ELF-1 (cell line): ENCODE measurements around the gene TBC1D2B.
"Not testable (repeated sequence)": the region's sequence is repeated elsewhere in the genome, so short reads cannot be mapped to it uniquely, and the experiment has no call there.

Experiments
- DNase-seq: peaks from one replicate; pipeline ENCODE4 v3.0.0-alpha.2; 2016; ENCODE audit warnings: low read depth, low spot score

The TBC1D2B gene

DNA sequence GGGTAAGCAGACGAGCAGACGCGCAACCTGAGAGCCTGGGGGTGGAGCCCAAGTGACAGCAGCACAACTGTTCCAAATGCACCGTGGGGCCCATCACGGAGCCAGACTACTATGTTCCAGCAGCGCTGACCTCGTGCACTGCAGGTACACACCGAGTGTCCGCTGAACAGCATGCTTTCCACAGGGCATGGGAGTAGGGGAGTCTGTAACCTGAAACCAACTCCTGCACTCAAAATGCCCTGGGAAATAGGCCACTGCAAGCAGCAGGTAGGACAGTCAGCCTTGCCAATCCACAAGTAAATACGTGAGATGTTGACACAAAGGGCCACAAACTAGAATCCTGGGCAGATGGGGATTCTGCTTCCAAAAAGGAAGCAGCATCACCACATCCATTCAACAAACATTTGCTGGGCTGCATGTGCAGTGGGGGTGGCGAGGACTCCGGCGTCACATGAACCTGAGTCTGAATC, 73.9 kb downstream of the TBC1D2B start:
- peak; percentile 31 for DNase-seq

DNA sequence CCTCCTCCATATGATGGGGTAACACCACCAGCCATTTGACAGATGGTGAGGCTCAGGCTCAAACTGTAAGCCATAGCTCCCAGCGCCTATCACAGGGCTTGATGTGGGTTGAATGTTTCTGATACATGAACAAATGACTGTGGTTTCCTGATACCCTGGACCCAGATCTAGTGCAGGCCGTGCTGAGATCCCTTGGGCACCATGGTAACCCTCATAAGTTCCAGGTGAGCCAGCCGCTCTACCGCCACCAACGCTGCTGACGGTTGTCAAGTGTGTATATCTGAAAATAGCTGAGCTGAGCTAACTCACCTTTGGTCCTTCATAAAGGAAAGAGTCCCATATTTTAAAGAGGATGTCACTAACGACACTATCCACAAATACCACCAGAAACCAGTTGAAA, 74.5 kb downstream of the TBC1D2B start:
- DNase-seq: no peak

- no peak for DNase-seq
These were observed 75.9 kb downstream of the TBC1D2B start for GRCh38 chr15:78001656-78002055.

DNA sequence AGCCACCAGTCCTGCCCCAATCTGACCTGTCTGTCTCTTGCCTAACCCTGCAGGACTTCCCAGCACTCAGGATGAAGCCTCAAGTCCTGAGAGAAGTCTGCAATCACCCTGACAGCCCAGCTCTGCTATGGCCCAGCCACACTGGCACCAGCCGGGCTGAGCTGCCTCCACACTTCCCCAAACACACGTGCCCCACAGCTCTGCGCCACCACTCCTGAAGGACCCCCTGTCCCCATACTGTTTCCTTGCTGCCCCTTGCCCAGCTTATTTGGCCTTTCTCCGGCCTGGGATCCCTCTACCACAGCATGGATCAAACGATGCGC, 76.6 kb downstream of the TBC1D2B start:
- no peak for DNase-seq

GRCh38 chr15:78000091-78000926, 77.2 kb downstream of the TBC1D2B start:
- peak; percentile 91 for DNase-seq

DNA sequence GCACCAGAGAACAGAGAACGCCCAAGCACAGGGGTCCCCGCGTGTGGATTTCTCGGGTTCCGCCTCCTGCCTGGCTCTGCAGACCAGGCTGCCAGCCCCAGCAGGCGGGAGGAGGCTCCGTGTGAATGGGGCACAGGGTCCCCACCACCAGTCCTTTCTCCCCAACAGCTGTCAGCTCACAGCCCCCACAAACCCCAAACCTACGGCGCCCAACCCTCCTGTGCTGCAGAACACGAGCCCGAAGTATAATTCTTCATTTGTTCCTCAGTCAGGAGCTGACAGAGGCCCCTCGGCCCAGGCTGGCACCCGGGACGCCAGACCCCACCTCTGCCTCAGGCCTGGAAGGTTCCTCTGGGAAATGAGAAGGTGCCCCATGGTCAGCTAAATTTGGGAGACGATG, 78.0 kb downstream of the TBC1D2B start:
- no peak for DNase-seq

DNA sequence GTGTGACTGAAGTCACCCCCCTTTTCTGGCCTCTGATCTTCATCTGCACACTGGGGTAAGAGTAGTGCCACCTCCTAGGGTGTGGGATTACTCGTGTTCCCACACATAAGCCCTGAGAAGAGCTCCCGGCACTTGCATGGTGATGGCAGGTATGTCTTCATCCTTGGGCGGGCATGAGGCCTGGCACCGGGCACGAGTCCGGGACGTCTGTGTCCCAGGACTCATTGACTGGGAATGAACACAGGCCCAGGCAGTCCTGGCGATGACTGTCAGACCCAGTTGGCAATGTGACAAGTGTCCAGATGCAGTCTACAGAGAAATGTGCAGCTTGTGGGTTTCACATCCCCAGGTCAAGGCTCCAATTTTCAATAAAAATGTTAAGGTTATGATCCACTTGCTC, 78.9 kb downstream of the TBC1D2B start:
- DNase-seq: no peak

GRCh38 chr15:77997761-77998554, 79.6 kb downstream of the TBC1D2B start:
- not testable (repeated sequence) for DNase-seq

GRCh38 chr15:77997221-77997620, 80.3 kb downstream of the TBC1D2B start:
- DNase-seq: not testable (repeated sequence)

- DNase-seq: not testable (repeated sequence)
These were observed 80.8 kb downstream of the TBC1D2B start for GRCh38 chr15:77996713-77997171.

GRCh38 chr15:77996226-77996625, 81.3 kb downstream of the TBC1D2B start:
- DNase-seq: not testable (repeated sequence)

DNA sequence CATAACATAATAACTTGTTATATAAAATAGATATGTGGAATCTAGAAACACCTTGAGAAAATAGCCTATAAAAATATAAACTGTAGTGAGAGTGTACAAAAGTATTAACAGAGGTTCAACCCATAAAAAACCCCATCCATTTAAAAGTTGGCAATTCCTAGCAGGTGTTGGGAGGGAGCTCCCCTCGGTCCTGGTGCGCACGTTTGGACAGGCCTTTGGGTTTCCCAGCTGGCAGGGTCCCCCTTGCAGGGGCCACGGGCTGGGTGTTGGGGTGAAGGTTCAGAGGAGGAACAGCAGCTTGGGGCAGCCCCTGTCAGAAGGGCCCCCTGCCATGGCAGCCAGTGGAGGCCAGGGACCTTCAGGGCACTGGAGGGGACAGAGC, 82.0 kb downstream of the TBC1D2B start:
- DNase-seq: not testable (repeated sequence)

DNA sequence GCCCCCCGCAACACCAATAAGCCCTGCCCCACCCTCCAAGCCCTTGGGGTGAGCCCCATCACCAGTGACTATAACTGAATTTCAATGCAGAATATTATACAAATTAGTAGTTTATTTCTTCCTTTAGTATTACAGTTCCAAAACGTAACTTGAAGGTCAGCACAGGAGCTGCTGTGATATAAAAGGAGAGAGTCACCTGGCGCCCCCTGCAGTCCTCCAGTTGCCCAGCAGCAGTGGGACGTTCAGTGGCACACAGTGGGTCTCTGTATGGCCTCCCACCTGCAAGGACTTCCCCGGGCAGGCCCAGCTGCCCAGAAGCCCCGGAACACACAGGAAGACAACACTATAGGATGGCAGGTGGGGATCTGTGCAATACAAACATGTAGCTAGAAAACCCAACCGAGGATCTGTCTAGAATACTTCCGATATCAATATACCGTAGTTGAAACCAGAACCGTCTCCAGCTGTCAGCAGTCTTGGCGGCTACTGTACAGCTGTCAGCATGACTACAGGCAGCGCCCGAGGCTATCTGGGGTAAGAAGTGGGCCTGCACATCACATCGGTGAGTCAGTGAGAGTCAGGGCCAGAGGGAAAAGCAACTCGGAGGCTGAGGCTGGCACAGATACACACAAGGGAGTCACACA, 82.5 kb downstream of the TBC1D2B start:
- DNase-seq: peak; percentile 70

GRCh38 chr15:77993970-77994693, 83.4 kb downstream of the TBC1D2B start:
- peak; percentile 71 for DNase-seq

DNA sequence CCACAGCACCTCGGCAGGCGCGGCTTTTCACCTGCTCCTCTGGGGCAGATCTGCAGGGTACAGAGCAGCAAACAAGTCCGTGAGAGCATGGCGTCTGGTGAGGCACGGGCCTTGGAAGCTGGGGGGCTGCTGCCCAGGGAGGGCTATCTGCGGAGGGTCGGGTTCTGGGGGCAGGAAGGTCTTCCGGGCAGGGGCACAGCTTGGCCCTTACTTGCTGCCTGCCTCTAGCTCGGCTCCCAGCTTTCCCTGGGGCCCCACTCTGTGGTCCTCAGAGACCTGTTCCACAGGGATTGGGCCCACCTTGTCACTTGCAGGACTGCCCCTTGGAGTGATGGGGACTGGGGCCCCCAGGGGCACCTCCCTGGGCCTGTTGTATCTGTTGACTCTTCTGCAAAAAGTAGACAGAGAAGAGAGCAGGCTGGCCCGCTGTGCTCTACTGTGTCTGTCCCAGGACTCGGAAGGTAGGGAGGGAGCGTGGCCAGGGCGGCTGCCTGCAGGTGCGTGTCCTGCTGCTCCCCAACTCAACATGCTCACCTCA, 84.1 kb downstream of the TBC1D2B start:
- no peak for DNase-seq

DNA sequence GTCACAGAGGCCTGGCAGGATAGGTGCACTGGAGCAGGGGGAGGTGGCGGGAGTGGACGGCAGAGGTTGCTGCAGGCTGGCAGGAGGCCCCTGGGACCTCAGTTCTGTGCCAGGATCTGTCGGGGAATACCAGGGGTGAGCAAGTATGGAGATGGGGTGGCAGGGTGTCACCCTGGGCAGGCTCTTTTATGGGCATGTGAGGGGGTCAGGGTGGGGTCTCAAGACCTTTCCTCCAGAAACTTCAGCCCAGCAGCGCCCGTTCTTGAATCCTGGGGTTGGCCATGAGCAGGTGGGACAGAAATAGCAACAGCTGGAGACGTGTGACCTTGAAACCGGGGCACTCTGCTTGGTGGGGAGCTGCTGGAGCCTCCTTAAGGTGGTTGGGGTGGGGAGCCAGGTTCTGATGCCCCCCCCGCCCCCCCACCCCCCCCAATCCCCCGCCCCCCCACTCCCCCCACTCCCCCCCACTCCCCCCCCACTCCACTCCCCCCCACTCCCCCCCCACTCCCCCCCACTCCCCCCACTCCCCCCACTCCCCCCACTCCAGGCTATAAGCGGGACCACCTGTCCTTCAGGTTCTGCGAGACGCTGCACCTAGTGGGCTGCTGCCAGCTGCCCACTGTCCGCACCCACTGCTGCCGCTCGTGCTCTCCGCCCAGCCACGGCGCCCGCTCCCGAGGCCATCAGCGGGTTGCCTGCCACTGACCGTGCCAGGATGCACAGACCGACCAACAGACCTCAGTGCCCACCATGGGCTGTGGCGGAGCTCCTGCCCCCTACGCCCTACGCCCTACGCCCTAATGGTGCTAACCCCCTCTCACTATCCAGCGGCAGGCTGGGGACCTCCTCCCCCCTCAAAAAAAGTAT, 84.9 kb downstream of the TBC1D2B start:
- no peak for DNase-seq

GRCh38 chr15:77991658-77992201, 85.8 kb downstream of the TBC1D2B start:
- DNase-seq: not testable (repeated sequence)

- no peak for DNase-seq
These were observed 86.5 kb downstream of the TBC1D2B start for GRCh38 chr15:77991029-77991406.

DNA sequence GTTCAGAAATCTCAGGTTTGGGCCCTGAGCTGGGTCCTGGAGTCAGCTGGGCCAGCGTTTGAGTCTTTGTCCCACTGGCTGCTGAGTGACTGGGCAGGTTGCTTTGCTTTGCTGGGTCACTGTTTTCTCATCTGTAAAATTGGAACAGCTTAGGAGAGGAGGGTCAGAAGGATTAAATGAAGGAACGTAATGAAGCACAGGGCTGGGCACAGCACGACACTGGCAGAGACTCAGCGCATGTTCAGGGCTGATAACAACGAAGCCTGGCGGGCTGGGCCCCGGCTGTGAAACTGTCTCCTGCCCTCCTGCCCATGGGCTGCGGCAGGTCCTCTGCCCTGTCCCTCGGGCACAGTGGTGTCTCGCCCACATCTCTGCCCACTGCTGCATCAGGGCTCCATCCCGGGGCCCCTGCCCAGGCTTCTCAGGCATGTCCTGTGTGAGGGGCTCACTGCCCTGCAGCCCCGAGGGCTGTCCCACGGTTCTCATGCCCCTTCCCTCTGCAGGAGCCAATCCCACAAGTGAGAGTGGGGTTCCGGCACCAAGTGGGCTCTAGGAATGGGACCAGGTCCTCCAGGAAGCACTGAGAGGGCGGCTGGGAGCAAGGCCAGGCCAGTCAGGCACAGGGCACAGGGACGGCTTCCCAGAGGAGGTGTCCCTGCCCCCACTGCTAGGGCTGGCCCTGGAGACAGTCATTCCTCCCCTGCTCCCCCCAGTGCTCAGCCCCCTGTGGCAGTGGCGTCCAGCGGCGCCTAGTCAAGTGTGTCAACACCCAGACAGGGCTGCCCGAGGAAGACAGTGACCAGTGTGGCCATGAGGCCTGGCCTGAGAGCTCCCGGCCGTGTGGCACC, 88.0 kb downstream of the TBC1D2B start:
- DNase-seq: no peak
